HUES6 (cell line): ENCODE data around the gene SPINT2.
"Not testable (repeated sequence)": the region's sequence is repeated elsewhere in the genome, so short reads cannot be mapped to it uniquely, and the experiment has no call there.

ENCODE experiments used
- H3K27ac ChIP-seq: 2 replicates; pipeline ENCODE4 v1.7.0; 2013; ENCODE audit warnings: low read depth, mild to moderate bottlenecking, low read length, inconsistent platforms
- H3K27me3 ChIP-seq: 2 replicates; pipeline ENCODE4 v1.6.1; 2013; ENCODE audit warnings: low read length; ENCODE audit not compliant: control insufficient read depth, insufficient read depth
- H3K36me3 ChIP-seq: 2 replicates; pipeline ENCODE4 v1.6.1; 2013; ENCODE audit warnings: low read length; ENCODE audit not compliant: control insufficient read depth, insufficient read depth
- H3K4me1 ChIP-seq: 2 replicates; pipeline ENCODE4 v1.6.1; 2013; ENCODE audit warnings: low read length; ENCODE audit not compliant: control insufficient read depth, insufficient read depth
- H3K4me3 ChIP-seq: 2 replicates; pipeline ENCODE4 v1.5.1; 2013; ENCODE audit warnings: low read depth, low read length
- H3K9ac ChIP-seq: one replicate; pipeline ENCODE4 v1.6.1; 2013; ENCODE audit warnings: mild to moderate bottlenecking, low read length
- H3K9me3 ChIP-seq: 2 replicates; pipeline ENCODE4 v1.6.1; 2013; ENCODE audit warnings: low read depth, low read length; ENCODE audit not compliant: control insufficient read depth, insufficient read depth

Gene SPINT2

DNA sequence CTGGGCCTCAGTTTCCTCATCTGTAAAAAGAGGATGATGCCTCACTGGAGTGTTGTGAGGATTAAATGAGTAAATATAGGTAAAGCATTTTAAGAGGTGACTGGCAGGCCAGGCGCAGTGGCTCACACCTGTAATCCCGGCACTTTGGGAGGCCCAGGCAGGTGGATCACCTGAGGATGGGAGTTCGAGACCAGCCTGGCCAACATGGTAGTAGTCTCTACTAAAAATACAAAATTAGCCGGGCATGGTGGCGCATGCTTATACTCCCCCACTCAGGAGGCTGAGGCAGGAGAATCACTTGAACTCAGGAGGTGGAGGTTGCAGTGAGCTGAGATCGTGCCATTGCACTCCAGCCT is 39.5 kb upstream of the SPINT2 start:
- not testable (repeated sequence) for H3K27ac ChIP-seq, H3K9ac ChIP-seq, H3K36me3 ChIP-seq, H3K9me3 ChIP-seq, H3K4me3 ChIP-seq
- Histone ChIP-seq H3K27me3 (peaks cover 17% of the 10 kb centered on the region), H3K4me1 (peaks cover 19% of the 10 kb centered on the region)

DNA sequence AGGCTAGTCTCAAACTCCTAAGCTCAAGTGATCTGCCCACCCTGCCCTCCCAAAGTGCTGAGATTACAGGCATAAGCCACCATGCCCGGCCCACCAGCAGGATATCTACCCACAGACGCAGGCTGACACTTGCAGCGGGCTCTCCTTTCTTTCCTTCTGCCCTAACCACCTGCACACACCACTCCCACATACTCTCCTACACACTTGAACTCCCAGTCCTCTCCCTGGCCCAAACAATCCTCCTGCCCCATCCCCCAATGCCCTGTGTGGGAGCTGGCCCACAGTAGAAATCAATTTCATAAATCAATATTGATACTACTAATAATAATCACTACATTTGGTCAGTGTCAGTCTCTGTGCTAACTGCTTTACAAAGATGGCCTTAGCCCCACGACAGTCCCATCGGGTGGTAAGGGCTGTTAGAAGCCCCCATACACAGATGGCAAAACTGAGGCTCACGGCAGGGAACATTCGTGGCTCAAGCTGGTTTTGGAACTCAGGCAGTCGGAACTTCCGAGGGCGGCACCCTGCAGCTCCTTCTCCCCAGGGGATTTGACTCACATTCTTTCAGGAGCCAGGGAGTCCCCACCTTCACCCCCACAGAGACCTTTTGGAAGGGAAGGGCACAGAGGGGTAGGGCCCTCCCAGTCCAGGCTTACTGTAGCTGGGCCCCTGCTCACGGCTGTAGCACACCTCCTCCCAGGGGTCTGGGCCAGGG is 36.9 kb upstream of the SPINT2 start:
- peak overlapping the region; percentile 56 for H3K4me3 ChIP-seq
- no peak overlapping the region for H3K27ac ChIP-seq
- peaks cover 32% of the 10 kb centered on the region for H3K27me3 ChIP-seq

DNA sequence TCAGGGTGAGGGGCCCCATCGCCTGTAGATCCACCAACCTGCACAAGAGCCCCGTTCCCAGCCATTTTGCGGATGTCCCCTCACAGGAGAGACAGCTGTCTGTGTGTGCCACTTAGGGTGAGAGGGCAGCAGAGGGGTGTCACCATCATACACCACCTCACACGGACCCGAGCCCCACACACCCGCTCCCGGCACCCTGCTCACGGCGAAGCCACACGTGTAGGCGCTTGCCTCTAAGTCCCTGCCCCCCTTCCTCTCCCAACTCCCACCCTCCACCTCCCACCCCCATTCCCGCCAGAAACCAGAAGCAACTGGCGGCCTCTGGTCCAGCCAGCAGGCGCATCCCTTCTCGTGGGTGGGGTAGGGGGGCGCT is 36.4 kb upstream of the SPINT2 start:
- Histone ChIP-seq H3K4me3 (peak overlapping the region; percentile 56), H3K9me3 (no peaks in the 10 kb centered on the region), H3K36me3 (no peaks in the 10 kb centered on the region), H3K27me3 (peaks cover 32% of the 10 kb centered on the region), H3K4me1 (peaks cover 19% of the 10 kb centered on the region), H3K9ac (peak overlapping the region; percentile 66), H3K27ac (no peak overlapping the region)

More for the DNA sequence above, 36.9 kb upstream of the SPINT2 start:
- H3K9ac ChIP-seq = peak overlapping the region; percentile 66
- H3K9me3 ChIP-seq = no peaks in the 10 kb centered on the region
- no peaks in the 10 kb centered on the region for H3K36me3 ChIP-seq
- H3K4me1 ChIP-seq = peaks cover 19% of the 10 kb centered on the region

DNA sequence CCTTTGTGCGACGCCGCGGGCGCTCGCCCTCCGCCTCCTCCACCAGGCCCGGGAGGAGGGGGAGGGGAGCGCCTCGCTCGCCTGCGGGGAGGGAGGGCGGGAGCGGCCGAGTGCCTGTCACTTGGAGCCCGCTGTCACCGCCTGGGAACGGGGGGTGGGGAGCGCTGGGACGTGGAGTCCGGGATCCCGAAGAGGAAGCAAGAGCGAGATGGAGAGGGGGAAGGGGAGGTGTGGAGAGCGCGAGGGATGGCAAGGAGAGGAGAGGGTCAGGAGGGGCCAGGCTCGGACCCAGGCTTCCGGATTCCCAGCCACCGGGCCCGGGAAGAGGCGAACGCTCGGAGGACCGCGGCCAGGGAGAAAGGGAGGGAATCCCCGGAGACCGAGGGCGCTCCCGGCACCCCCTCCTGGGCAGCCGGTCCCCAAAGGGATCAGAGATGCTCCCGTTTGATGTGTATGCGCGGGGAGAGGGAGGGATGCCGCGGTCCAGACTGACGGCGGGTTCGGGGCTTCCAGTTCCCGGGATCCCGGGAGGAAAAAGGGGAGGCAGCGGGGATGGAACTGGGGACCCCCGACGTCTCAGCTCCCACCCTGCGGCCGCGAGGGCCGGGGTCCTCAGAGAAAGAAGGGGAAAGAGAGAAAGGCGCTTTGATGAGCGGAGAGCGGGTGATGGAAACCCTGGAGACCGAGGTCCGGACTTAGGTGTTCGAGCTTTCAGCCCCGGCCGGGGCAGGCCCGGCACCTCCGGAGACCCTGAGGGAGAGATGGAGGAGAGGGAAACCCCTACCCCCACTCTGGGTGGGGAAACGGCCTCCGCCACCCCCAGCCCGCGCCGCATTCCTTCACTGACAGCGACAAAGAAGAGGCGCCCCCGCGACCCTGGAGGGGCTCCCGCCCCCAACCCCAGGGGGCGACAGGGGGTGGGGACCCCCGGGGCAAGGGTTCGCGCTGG is 35.6 kb upstream of the SPINT2 start:
- Histone ChIP-seq H3K9ac (peak overlapping the region; percentile 17), H3K4me1 (peaks cover 19% of the 10 kb centered on the region), H3K4me3 (peak overlapping the region; percentile 75), H3K27ac (no peak overlapping the region), H3K27me3 (peaks cover 32% of the 10 kb centered on the region), H3K9me3 (no peaks in the 10 kb centered on the region), H3K36me3 (no peaks in the 10 kb centered on the region)

DNA sequence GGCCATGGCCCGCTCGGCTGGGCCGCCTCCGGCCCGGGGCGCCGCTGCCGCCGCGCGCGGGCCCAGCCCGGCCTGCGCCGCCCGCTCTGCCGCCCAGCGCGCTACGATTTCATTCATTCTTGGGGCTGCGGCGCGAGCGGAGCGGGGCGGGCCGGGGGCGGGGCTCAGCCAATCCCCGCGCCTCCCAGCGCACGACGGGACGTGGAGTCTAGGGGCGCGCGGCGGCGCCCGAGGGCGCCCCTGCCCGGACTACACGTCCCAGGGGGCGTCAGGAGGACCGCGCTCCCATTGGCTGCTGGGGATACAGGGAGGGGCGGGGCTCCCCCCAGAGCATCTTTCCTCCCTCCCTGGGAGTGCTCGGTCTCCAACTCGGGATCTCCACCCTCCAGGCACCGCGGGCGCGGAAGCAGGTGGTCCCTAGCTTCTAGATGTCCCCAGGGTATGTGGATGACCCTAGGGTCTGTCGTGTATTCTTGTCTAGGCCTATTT is 34.7 kb upstream of the SPINT2 start:
- Histone ChIP-seq H3K27ac (no peak overlapping the region), H3K9me3 (no peaks in the 10 kb centered on the region), H3K36me3 (no peaks in the 10 kb centered on the region), H3K4me3 (peak overlapping the region; percentile 6; the same call in 1 of the 2 replicates), H3K4me1 (peaks cover 16% of the 10 kb centered on the region), H3K27me3 (peaks cover 32% of the 10 kb centered on the region), H3K9ac (no peak overlapping the region)

DNA sequence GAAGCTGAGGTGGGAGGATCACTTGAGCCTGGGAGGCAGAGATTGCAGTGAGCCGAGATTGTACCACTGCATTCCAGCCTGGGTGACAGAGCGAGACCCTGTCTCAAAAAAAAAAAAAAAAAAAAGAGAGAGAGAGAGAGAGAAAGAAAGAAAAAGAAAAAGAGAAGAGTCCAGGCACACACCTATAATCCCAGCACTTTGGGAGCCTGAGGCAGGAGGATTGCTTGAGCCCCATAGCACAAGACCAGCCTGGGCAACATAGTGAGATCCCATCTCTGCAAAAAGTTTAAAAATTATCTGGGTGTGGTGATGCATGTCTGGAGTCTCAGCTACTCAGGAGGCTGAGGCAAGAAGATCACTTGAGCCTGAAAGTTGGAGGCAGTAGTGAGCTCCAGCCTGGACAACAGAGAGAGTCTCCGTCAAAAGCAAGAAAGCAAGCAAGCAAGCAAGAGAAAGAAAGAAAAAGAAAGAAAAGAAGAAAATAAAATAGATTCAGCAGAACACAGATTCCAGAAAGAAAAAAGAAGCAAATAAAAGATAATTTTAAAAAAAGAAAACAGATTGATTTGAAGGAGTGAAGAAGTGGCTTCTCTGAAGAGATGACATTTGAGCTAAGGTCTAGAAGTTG is 33.8 kb upstream of the SPINT2 start:
- H3K27me3 ChIP-seq = peaks cover 32% of the 10 kb centered on the region

DNA sequence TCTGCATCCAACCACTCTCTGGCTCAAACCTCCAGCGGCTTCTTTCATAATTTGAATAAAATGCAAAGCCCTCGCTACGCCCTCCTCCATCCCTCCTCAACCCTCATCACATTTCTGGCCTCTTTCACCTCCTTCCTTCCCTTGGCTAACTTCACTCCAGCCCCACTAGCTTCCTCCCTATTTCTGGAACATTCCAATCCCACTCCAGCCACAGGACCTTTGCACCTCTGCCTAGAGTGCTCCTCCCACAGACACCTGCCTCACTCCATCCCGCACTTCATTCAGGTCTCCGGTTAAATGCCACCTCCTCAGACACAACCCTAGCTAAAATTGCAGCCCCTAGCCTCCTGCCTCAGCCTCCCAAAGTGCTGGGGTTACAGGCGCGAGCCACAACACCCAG is 32.5 kb upstream of the SPINT2 start:
- Histone ChIP-seq H3K36me3 (no peaks in the 10 kb centered on the region), H3K4me3 (no peak overlapping the region), H3K9ac (no peak overlapping the region), H3K9me3 (no peaks in the 10 kb centered on the region), H3K4me1 (peaks cover 11% of the 10 kb centered on the region), H3K27ac (no peak overlapping the region), H3K27me3 (peaks cover 34% of the 10 kb centered on the region)

More for the DNA sequence above, 33.8 kb upstream of the SPINT2 start:
- H3K9me3 ChIP-seq, H3K36me3 ChIP-seq, H3K9ac ChIP-seq, H3K27ac ChIP-seq, H3K4me3 ChIP-seq: not testable (repeated sequence)
- H3K4me1 ChIP-seq = peaks cover 16% of the 10 kb centered on the region

DNA sequence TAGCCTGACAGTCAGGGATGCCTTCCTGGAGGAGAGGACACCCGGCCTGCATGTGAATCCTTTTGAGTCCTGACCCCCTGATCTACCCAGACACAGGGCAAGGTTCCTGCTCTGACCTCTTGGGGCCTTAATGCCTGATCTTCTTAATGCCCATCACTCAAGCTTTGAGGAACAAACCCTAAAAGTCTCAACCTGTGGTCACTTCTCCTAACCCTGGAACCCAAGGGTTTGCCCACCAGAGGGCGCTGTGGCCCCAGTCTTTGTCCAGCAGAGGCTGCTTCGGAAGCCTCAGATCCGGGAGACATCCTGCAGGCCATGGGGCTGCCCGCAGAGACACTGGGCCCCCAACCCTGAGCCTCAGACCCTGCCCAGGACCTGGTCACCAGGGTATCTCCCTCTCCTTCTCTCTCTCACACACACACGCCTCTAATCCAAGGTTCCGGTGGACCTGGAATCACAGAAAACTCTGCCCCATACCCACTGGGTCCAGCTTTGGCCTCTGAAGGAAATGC is 30.6 kb upstream of the SPINT2 start:
- no peak overlapping the region for H3K9ac ChIP-seq
- H3K27me3 ChIP-seq = peaks cover 22% of the 10 kb centered on the region
- H3K36me3 ChIP-seq = no peaks in the 10 kb centered on the region
- H3K4me3 ChIP-seq = no peak overlapping the region
- no peaks in the 10 kb centered on the region for H3K4me1 ChIP-seq
- no peaks in the 10 kb centered on the region for H3K9me3 ChIP-seq
- no peak overlapping the region for H3K27ac ChIP-seq

DNA sequence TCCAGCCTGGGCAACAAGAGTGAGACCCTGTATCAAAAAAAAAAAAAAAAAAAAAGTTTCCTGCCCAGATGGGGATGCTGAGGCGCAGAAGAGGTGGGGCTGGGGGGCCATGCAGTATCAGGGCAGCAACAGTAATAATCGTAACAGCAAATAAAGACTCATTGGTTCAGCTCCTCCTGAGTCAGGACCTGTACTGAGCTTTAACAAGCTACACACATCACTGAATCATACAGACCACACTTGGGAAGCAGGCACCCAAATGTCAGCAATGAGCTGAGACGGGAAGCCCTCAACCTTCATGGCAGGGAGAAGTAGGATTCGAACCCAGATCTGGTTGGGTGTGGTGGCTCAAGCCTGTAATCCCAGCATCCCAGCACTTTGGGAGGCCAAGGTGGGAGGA is 29.8 kb upstream of the SPINT2 start:
- H3K4me1 ChIP-seq = no peaks in the 10 kb centered on the region
- H3K27ac ChIP-seq = no peak overlapping the region
- H3K36me3 ChIP-seq = no peaks in the 10 kb centered on the region
- no peaks in the 10 kb centered on the region for H3K9me3 ChIP-seq
- no peak overlapping the region for H3K4me3 ChIP-seq
- H3K9ac ChIP-seq = no peak overlapping the region
- peaks cover 18% of the 10 kb centered on the region for H3K27me3 ChIP-seq

DNA sequence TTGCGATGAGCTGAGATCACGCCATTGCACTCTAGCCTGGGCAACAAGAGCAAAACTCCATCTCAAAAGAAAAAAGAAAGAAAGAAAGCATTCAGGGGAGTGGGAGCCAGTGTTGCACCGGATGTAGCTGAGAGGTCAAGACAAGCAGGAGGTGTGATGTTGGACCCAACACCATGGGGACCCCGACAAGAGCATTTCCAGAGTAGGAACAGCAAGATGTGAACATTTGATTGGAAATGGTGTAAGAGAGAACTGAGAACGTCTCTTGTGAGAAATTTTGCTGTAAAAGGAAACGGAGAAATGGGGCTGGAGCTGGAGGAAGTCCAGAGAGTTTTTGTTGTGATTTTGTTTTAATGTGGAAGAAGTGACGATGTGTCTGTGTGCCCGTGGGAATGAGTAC is 24.6 kb upstream of the SPINT2 start:
- H3K9ac ChIP-seq = no peak overlapping the region
- H3K4me1 ChIP-seq = peaks cover 2% of the 10 kb centered on the region; the same call in 1 of the 2 replicates
- H3K27me3 ChIP-seq = 0 out of 2 replicates have a peak, but pooled peaks cover 2% of the 10 kb centered on the region
- H3K36me3 ChIP-seq = no peaks in the 10 kb centered on the region
- no peaks in the 10 kb centered on the region for H3K9me3 ChIP-seq
- no peak overlapping the region for H3K4me3 ChIP-seq
- H3K27ac ChIP-seq = no peak overlapping the region
